Fibroblast of gingiva (primary cell): ENCODE measurements around the gene NEDD4L.
"Not testable (repeated sequence)": the region's sequence is repeated elsewhere in the genome, so short reads cannot be mapped to it uniquely, and the experiment has no call there.

Source experiments
- DNase-seq: peaks from one replicate; pipeline ENCODE4 v3.0.0-alpha.2; 2011; ENCODE audit warnings: low read depth

The NEDD4L gene

GRCh38 chr18:58156516-58156915 is 112.5 kb downstream of the NEDD4L start:
- DNase-seq: no peak

- DNase-seq: no peak
Measured at GRCh38 chr18:58157237-58157636, 113.2 kb downstream of the NEDD4L start.

GRCh38 chr18:58158008-58158407 is 114.0 kb downstream of the NEDD4L start:
- no peak for DNase-seq

- no peak for DNase-seq
Measured at GRCh38 chr18:58158459-58158858, 114.4 kb downstream of the NEDD4L start.

GRCh38 chr18:58161659-58162058 is 117.6 kb downstream of the NEDD4L start:
- no peak for DNase-seq

- no peak for DNase-seq
Measured at GRCh38 chr18:58162127-58162526, 118.1 kb downstream of the NEDD4L start.

- no peak for DNase-seq
Measured at GRCh38 chr18:58163004-58163590, 119.1 kb downstream of the NEDD4L start.

GRCh38 chr18:58166278-58166844 is 122.3 kb downstream of the NEDD4L start:
- DNase-seq: no peak

GRCh38 chr18:58167073-58167472 is 123.0 kb downstream of the NEDD4L start:
- DNase-seq: no peak

- no peak for DNase-seq
Measured at GRCh38 chr18:58168221-58168620, 124.2 kb downstream of the NEDD4L start.

- DNase-seq: no peak
Measured at GRCh38 chr18:58168993-58169392, 125.0 kb downstream of the NEDD4L start.

GRCh38 chr18:58169472-58169871 is 125.4 kb downstream of the NEDD4L start:
- DNase-seq: no peak

GRCh38 chr18:58170036-58170435 is 126.0 kb downstream of the NEDD4L start:
- DNase-seq: not testable (repeated sequence)

- no peak for DNase-seq
Measured at GRCh38 chr18:58172031-58172430, 128.0 kb downstream of the NEDD4L start.

GRCh38 chr18:58174285-58174684 is 130.3 kb downstream of the NEDD4L start:
- DNase-seq: no peak

- no peak for DNase-seq
Measured at GRCh38 chr18:58175122-58175785, 131.2 kb downstream of the NEDD4L start.

- no peak for DNase-seq
Measured at GRCh38 chr18:58175786-58176176, 131.8 kb downstream of the NEDD4L start.

GRCh38 chr18:58177004-58177717 is 133.1 kb downstream of the NEDD4L start:
- DNase-seq: peak; percentile 87

GRCh38 chr18:58177896-58178470 is 134.0 kb downstream of the NEDD4L start:
- DNase-seq: peak; percentile 13

GRCh38 chr18:58178511-58178910 is 134.5 kb downstream of the NEDD4L start:
- DNase-seq: no peak

GRCh38 chr18:58180172-58180571 is 136.1 kb downstream of the NEDD4L start:
- DNase-seq: no peak

GRCh38 chr18:58180738-58181353 is 136.8 kb downstream of the NEDD4L start:
- DNase-seq: no peak
